HFFc6 (cell line): ENCODE data around the gene RBM10. TPM values are rescaled to one million over a fixed set of nuclear protein-coding genes. Genes with fewer than 3 reads are reported as not detected.
"Not testable (repeated sequence)": the region's sequence is repeated elsewhere in the genome, so short reads cannot be mapped to it uniquely, and the experiment has no call there.

Experiments
- DNase-seq: peaks from one replicate; pipeline ENCODE4 v3.0.0-alpha.2; 2018
- H3K27ac Mint-ChIP-seq: 2 replicates; pipeline ENCODE4 v1.8.0; 2020; ENCODE audit warnings: mild to moderate bottlenecking, mixed read lengths
- H3K27me3 Mint-ChIP-seq: 2 replicates; pipeline ENCODE4 v1.8.0; 2021; ENCODE audit warnings: mild to moderate bottlenecking, moderate library complexity, mixed read lengths; ENCODE audit not compliant: insufficient read depth
- H3K36me3 Mint-ChIP-seq: 2 replicates; pipeline ENCODE4 v1.8.0; 2021; ENCODE audit warnings: low read depth, mixed read lengths
- H3K4me1 Mint-ChIP-seq: 2 replicates; pipeline ENCODE4 v1.8.0; 2020; ENCODE audit warnings: low read depth, mixed read lengths
- H3K4me3 Mint-ChIP-seq: 2 replicates; pipeline ENCODE4 v1.8.0; 2020; ENCODE audit warnings: mild to moderate bottlenecking, moderate library complexity, mixed read lengths
- H3K9me3 Mint-ChIP-seq: 2 replicates; pipeline ENCODE4 v1.8.0; 2020; ENCODE audit warnings: mild to moderate bottlenecking, mixed read lengths
- CTCF ChIP-seq: fragments of 200-600 bp; sonication (generic); IDR thresholded peaks from 2 replicates; pipeline ENCODE4 v1.5.0; 2021; ENCODE audit warnings: antibody characterized with exemption, mild to moderate bottlenecking
- total RNA-seq, 6 experiments: library from RNA; stranded (reverse); fragmentation: NEBNext Ultra II Directional; extraction: Animal tissue kit (Norgen Biotek cat#: 25700); gene quantifications; 2 replicates in 1 of 6; 3 replicates in 5 of 6; pipeline ENCODE4 v1.2.3, GENCODE V29; 2021

RBM10 gene
- total RNA-seq, 6 experiments from 2014 or later, result 38.8 to 44.3 (median 41.7) TPM

- H3K27ac Mint-ChIP-seq, result no peak overlapping the region
- no peaks in the 10 kb centered on the region for H3K36me3 Mint-ChIP-seq
- H3K4me3 Mint-ChIP-seq, result no peak overlapping the region
- H3K27me3 Mint-ChIP-seq, result peaks cover 4% of the 10 kb centered on the region; the same call in 1 of the 2 replicates
- H3K4me1 Mint-ChIP-seq, result no peaks in the 10 kb centered on the region
- TF ChIP-seq CTCF, result no peak
- no peak for DNase-seq
- no peaks in the 10 kb centered on the region for H3K9me3 Mint-ChIP-seq
These were observed 32.6 kb upstream of the RBM10 start for GRCh38 chrX:47112316-47112954.

- not testable (repeated sequence) for H3K27ac Mint-ChIP-seq, H3K36me3 Mint-ChIP-seq, H3K4me1 Mint-ChIP-seq, DNase-seq, H3K4me3 Mint-ChIP-seq, H3K27me3 Mint-ChIP-seq, H3K9me3 Mint-ChIP-seq
These were observed 28.4 kb upstream of the RBM10 start for GRCh38 chrX:47116551-47117110.

- H3K4me3 Mint-ChIP-seq, H3K4me1 Mint-ChIP-seq, H3K27ac Mint-ChIP-seq, H3K36me3 Mint-ChIP-seq, H3K9me3 Mint-ChIP-seq, DNase-seq, H3K27me3 Mint-ChIP-seq: not testable (repeated sequence)
These were observed 20.6 kb upstream of the RBM10 start for GRCh38 chrX:47124466-47124865.

- Mint-ChIP-seq H3K27ac (peak overlapping the region; percentile 92), H3K4me3 (peak overlapping the region; percentile 96), H3K9me3 (no peaks in the 10 kb centered on the region), H3K4me1 (no peaks in the 10 kb centered on the region), H3K27me3 (no peaks in the 10 kb centered on the region; the same call in 1 of the 2 replicates), H3K36me3 (no peaks in the 10 kb centered on the region)
- TF ChIP-seq CTCF, result no peak
- peak; percentile 94 for DNase-seq
These were observed 15.7 kb upstream of the RBM10 start for GRCh38 chrX:47129157-47129898.

GRCh38 chrX:47129899-47130358, 15.1 kb upstream of the RBM10 start:
- H3K27me3 Mint-ChIP-seq, result no peaks in the 10 kb centered on the region; the same call in 1 of the 2 replicates
- H3K4me3 Mint-ChIP-seq, result peak overlapping the region; percentile 96
- no peaks in the 10 kb centered on the region for H3K4me1 Mint-ChIP-seq
- H3K27ac Mint-ChIP-seq, result peak overlapping the region; percentile 92
- TF ChIP-seq CTCF, result no peak
- no peaks in the 10 kb centered on the region for H3K36me3 Mint-ChIP-seq
- H3K9me3 Mint-ChIP-seq, result no peaks in the 10 kb centered on the region
- no peak for DNase-seq

- no peaks in the 10 kb centered on the region for H3K36me3 Mint-ChIP-seq
- DNase-seq, result no peak
- no peaks in the 10 kb centered on the region; the same call in 1 of the 2 replicates for H3K27me3 Mint-ChIP-seq
These were observed 11.5 kb upstream of the RBM10 start for GRCh38 chrX:47133493-47133892.

GRCh38 chrX:47135650-47136049, 9.4 kb upstream of the RBM10 start:
- not testable (repeated sequence) for H3K4me3 Mint-ChIP-seq

More at GRCh38 chrX:47133493-47133892, 11.5 kb upstream of the RBM10 start:
- H3K4me1 Mint-ChIP-seq, result peaks cover 5% of the 10 kb centered on the region; the same call in 1 of the 2 replicates
- no peak overlapping the region for H3K4me3 Mint-ChIP-seq
- no peaks in the 10 kb centered on the region for H3K9me3 Mint-ChIP-seq
- no peak for TF ChIP-seq CTCF
- H3K27ac Mint-ChIP-seq, result no peak overlapping the region

More at GRCh38 chrX:47135650-47136049, 9.4 kb upstream of the RBM10 start:
- not testable (repeated sequence) for H3K27ac Mint-ChIP-seq, H3K27me3 Mint-ChIP-seq, H3K9me3 Mint-ChIP-seq, H3K4me1 Mint-ChIP-seq, H3K36me3 Mint-ChIP-seq
- DNase-seq, result peak; percentile 25
